ENCODE measurements around the gene USH1G.

DNA sequence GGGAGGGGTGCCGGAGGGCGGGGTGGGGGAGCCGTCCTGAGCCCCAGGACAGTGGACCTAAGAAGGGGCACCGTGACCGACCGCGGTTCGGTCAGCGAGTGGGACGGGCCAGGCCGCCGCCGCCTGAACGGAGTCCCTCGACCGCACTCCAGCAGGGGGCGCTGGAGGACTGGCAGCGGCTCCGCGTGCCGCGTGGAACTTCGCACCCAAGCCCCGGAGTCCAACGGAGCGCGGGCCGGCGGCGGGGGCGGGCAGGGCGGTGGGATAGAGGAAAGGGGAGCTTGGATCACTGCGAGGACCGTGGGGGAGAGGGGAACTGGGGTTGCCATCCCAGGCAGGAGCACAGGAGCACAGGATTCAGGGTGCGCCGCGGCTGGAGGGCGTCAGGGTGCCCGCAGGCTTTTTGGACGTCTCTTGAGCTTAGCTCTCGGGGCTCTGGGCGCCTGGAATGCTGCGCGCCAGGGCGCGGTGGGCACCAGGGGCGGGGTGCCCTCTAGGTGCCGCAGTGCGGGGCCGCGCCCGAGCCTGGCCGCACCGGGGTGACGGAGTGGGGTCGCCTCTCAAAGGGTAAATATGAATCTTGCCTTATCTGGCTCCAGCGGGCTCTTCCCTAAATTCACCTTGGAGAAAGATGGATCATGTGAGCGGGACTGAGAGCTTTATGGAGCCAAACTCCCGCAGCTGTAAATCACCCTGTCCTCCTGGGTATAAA, 639 bp upstream of the USH1G start:
- no peak for TF ChIP-seq CBX1 (IDR thresholded peaks at IDR 0.05; ENCODE audit: low read depth)
- TF ChIP-seq, protein P1, sequence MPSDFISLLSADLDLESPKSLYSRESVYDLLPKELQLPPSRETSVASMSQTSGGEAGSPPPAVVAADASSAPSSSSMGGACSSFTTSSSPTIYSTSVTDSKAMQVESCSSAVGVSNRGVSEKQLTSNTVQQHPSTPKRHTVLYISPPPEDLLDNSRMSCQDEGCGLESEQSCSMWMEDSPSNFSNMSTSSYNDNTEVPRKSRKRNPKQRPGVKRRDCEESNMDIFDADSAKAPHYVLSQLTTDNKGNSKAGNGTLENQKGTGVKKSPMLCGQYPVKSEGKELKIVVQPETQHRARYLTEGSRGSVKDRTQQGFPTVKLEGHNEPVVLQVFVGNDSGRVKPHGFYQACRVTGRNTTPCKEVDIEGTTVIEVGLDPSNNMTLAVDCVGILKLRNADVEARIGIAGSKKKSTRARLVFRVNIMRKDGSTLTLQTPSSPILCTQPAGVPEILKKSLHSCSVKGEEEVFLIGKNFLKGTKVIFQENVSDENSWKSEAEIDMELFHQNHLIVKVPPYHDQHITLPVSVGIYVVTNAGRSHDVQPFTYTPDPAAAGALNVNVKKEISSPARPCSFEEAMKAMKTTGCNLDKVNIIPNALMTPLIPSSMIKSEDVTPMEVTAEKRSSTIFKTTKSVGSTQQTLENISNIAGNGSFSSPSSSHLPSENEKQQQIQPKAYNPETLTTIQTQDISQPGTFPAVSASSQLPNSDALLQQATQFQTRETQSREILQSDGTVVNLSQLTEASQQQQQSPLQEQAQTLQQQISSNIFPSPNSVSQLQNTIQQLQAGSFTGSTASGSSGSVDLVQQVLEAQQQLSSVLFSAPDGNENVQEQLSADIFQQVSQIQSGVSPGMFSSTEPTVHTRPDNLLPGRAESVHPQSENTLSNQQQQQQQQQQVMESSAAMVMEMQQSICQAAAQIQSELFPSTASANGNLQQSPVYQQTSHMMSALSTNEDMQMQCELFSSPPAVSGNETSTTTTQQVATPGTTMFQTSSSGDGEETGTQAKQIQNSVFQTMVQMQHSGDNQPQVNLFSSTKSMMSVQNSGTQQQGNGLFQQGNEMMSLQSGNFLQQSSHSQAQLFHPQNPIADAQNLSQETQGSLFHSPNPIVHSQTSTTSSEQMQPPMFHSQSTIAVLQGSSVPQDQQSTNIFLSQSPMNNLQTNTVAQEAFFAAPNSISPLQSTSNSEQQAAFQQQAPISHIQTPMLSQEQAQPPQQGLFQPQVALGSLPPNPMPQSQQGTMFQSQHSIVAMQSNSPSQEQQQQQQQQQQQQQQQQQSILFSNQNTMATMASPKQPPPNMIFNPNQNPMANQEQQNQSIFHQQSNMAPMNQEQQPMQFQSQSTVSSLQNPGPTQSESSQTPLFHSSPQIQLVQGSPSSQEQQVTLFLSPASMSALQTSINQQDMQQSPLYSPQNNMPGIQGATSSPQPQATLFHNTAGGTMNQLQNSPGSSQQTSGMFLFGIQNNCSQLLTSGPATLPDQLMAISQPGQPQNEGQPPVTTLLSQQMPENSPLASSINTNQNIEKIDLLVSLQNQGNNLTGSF (CRISPR knock-in tag; IDR thresholded peaks at IDR 0.05) = no peak
- TF ChIP-seq SOX6 (IDR thresholded peaks at IDR 0.05) = no peak
- TF ChIP-seq SOX6 (CRISPR knock-in tag; IDR thresholded peaks at IDR 0.05) = no peak
- no peak for TF ChIP-seq PTBP1 (IDR thresholded peaks at IDR 0.05; ENCODE audit: low read depth, low read length, poor library complexity, severe bottlenecking)
- no peak for TF ChIP-seq TAF1 (CRISPR knock-in tag; IDR thresholded peaks at IDR 0.05)
- TF ChIP-seq MXI1 (IDR thresholded peaks at IDR 0.05; ENCODE audit: borderline replicate concordance, low read depth, low read length) = no peak
- TF ChIP-seq, protein P2, sequence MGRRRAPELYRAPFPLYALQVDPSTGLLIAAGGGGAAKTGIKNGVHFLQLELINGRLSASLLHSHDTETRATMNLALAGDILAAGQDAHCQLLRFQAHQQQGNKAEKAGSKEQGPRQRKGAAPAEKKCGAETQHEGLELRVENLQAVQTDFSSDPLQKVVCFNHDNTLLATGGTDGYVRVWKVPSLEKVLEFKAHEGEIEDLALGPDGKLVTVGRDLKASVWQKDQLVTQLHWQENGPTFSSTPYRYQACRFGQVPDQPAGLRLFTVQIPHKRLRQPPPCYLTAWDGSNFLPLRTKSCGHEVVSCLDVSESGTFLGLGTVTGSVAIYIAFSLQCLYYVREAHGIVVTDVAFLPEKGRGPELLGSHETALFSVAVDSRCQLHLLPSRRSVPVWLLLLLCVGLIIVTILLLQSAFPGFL (CRISPR knock-in tag; IDR thresholded peaks at IDR 0.05) = no peak
- TF ChIP-seq, protein P3, sequence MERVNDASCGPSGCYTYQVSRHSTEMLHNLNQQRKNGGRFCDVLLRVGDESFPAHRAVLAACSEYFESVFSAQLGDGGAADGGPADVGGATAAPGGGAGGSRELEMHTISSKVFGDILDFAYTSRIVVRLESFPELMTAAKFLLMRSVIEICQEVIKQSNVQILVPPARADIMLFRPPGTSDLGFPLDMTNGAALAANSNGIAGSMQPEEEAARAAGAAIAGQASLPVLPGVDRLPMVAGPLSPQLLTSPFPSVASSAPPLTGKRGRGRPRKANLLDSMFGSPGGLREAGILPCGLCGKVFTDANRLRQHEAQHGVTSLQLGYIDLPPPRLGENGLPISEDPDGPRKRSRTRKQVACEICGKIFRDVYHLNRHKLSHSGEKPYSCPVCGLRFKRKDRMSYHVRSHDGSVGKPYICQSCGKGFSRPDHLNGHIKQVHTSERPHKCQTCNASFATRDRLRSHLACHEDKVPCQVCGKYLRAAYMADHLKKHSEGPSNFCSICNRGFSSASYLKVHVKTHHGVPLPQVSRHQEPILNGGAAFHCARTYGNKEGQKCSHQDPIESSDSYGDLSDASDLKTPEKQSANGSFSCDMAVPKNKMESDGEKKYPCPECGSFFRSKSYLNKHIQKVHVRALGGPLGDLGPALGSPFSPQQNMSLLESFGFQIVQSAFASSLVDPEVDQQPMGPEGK (CRISPR knock-in tag; IDR thresholded peaks at IDR 0.05) = peak; percentile 66
- TF ChIP-seq NFE2L1 (CRISPR knock-in tag; IDR thresholded peaks at IDR 0.05; ENCODE audit: borderline replicate concordance) = no peak

Data from HepG2 (cell line).